ENCODE results near the gene GABBR2.

- TF ChIP-seq GATA2 (IDR thresholded peaks at IDR 0.05; ENCODE audit: low read depth, low read length) (no peak), GATA3 (IDR thresholded peaks at IDR 0.05; ENCODE audit: low read depth, low read length) (no peak)
Observed at GRCh38 chr9:98428454-98428853, 280.3 kb downstream of the GABBR2 start.
